B cell (primary cell): ENCODE measurements around the gene B9D2. TPM values are rescaled to one million over a fixed set of nuclear protein-coding genes. Genes with fewer than 3 reads are reported as not detected.

Source experiments
- ATAC-seq: fragments of 200-7000 bp; cut with Tn5 transposase; one replicate; pipeline ENCODE4 v1.10.0; 2021; ENCODE audit warnings: low read depth, mild to moderate bottlenecking, moderate number of reproducible peaks, moderate library complexity
- CTCF ChIA-PET: fragments of 350-600 bp; sonication (Branson Sonifier 250); formaldehyde crosslinking; loops from one replicate; lab custom pipeline; 2021; ENCODE audit warnings: antibody characterized with exemption, inconsistent platforms; lab: Charles Lee
- POLR2A ChIA-PET: fragments of 350-600 bp; sonication (Branson Sonifier 250); formaldehyde crosslinking; loops from one replicate; lab custom pipeline; 2021; ENCODE audit warnings: antibody characterized with exemption; lab: Charles Lee
- DNase-seq: peaks from one replicate; pipeline ENCODE4 v3.0.0; 2013
- H2AFZ ChIP-seq: 2 replicates; pipeline ENCODE4 v1.6.1; 2012; ENCODE audit warnings: mild to moderate bottlenecking, low read depth, low read length; ENCODE audit not compliant: insufficient read depth, poor library complexity, severe bottlenecking
- H3K27ac ChIP-seq, 2 donors: 1 replicate in 1 of 2; 2 replicates in 1 of 2; pipeline ENCODE4 v1.5.1; 2012 to 2013; ENCODE audit warnings: low read length in 2 of 2, mild to moderate bottlenecking in 2 of 2, moderate library complexity in 1 of 2
- H3K27me3 ChIP-seq, 4 experiments: fragments of 200-600 bp in 1 of 4; sonication (generic) in 1 of 4; replicated peaks in 1 of 4; 1 replicate in 2 of 4; 2 replicates in 2 of 4; pipeline versions ENCODE4 v1.6.1 to v1.7.0; 2013 to 2016; ENCODE audit warnings: low read length in 3 of 4, mild to moderate bottlenecking in 2 of 4, mixed read lengths in 1 of 4, moderate library complexity in 1 of 4; ENCODE audit not compliant: insufficient read depth in 4 of 4, control insufficient read depth in 3 of 4; ENCODE audit errors: control extremely low read depth in 1 of 4
- H3K36me3 ChIP-seq, 2 experiments: replicated peaks in 1 of 2; 1 replicate in 1 of 2; 2 replicates in 1 of 2; pipeline versions ENCODE4 v1.6.1 to v1.7.1; 2013; ENCODE audit warnings: low read length in 1 of 2; ENCODE audit not compliant: insufficient read depth in 2 of 2, control insufficient read depth in 1 of 2; ENCODE audit errors: control extremely low read depth in 1 of 2, extremely low read depth in 1 of 2
- H3K4me1 ChIP-seq, 2 donors: fragments of 200-600 bp in 1 of 2; sonication (generic) in 1 of 2; 1 replicate in 1 of 2; 2 replicates in 1 of 2; pipeline versions ENCODE4 v1.5.1 to v1.6.1; 2013 to 2017; ENCODE audit warnings: low read length in 2 of 2; ENCODE audit not compliant: control insufficient read depth in 2 of 2, insufficient read depth in 2 of 2
- H3K4me2 ChIP-seq: replicated peaks from 2 replicates; pipeline ENCODE3; 2012; ENCODE audit warnings: mild to moderate bottlenecking, low read depth, low read length; ENCODE audit not compliant: poor library complexity, severe bottlenecking
- H3K4me3 ChIP-seq, 5 experiments: fragments of 200-600 bp in 1 of 5; sonication (generic) in 1 of 5; 1 replicate in 3 of 5; 2 replicates in 2 of 5; pipeline versions ENCODE4 v1.5.1 to v1.7.0; 2011 to 2016; ENCODE audit warnings: low read length in 4 of 5, mild to moderate bottlenecking in 4 of 5, low read depth in 2 of 5, control low read depth in 1 of 5, moderate library complexity in 1 of 5; ENCODE audit not compliant: insufficient read depth in 1 of 5; ENCODE audit errors: control extremely low read depth in 1 of 5, extremely low read depth in 1 of 5
- H3K79me2 ChIP-seq: fragments of 200-600 bp; sonication (generic); one replicate; pipeline ENCODE4 v1.6.0; 2016; ENCODE audit warnings: low read length; ENCODE audit not compliant: control insufficient read depth, insufficient read depth
- H3K9ac ChIP-seq: fragments of 200-600 bp; sonication (generic); 2 replicates; pipeline ENCODE4 v1.6.1; 2017; ENCODE audit warnings: mild to moderate bottlenecking, low read length, moderate library complexity
- H3K9me3 ChIP-seq, 3 donors: one replicate each; pipeline versions ENCODE4 v1.6.1 to v1.7.1; 2013; ENCODE audit warnings: low read length in 2 of 3; ENCODE audit not compliant: control insufficient read depth in 2 of 3, insufficient read depth in 1 of 3; ENCODE audit errors: control extremely low read depth in 1 of 3
- H4K20me1 ChIP-seq: 2 replicates; pipeline ENCODE4 v1.6.0; 2012; ENCODE audit warnings: mild to moderate bottlenecking, low read length; ENCODE audit not compliant: insufficient read depth, control insufficient read depth, poor library complexity, severe bottlenecking
- H3K27ac Mint-ChIP-seq: one replicate; pipeline ENCODE4 v1.8.0; 2021; ENCODE audit warnings: mixed read lengths
- H3K27me3 Mint-ChIP-seq: one replicate; pipeline ENCODE4 v1.8.0; 2021; ENCODE audit warnings: mixed read lengths
- H3K4me1 Mint-ChIP-seq: one replicate; pipeline ENCODE4 v1.8.0; 2021; ENCODE audit warnings: mixed read lengths
- H3K4me3 Mint-ChIP-seq: one replicate; pipeline ENCODE4 v1.8.0; 2021; ENCODE audit warnings: mixed read lengths
- H3K9me3 Mint-ChIP-seq: one replicate; pipeline ENCODE4 v1.8.0; 2022; ENCODE audit warnings: mixed read lengths; ENCODE audit not compliant: insufficient read depth
- EZH2 ChIP-seq: IDR thresholded peaks from 2 replicates; pipeline ENCODE4 v1.6.1; 2012; ENCODE audit warnings: borderline replicate concordance, low read depth, mild to moderate bottlenecking, moderate library complexity, low read length; ENCODE audit not compliant: insufficient read depth, poor library complexity, severe bottlenecking
- WGBS: methylation state at CpG from one replicate; pipeline ENCODE4 v1.1.5; 2013; ENCODE audit warnings: missing lambda C conversion rate; ENCODE audit not compliant: insufficient coverage; 5-methylcytosine and 5-hydroxymethylcytosine counted together
- intact Hi-C: fragments of 100-400 bp; cut with micrococcal nuclease; formaldehyde crosslinking; loops from one replicate; pipeline ENCODE4 v1.10.0; 2022
- polyA plus RNA-seq: library from polyadenylated mRNA; depleted of rRNA; stranded (reverse); fragments of >200 nt; gene quantifications from 2 replicates; pipeline ENCODE4 v1.2.3, GENCODE V29; 2012
- total RNA-seq, 2 donors: library from RNA; stranded (reverse); fragments of 120-200 nt in 1 of 2; gene quantifications; 1 replicate in 1 of 2; 2 replicates in 1 of 2; pipeline versions ENCODE4 v1.2.3 to v1.2.4, GENCODE V29; 2013 to 2022
- TF ChIP-seq, protein P1 (sequence below): fragments of 200-600 bp; IDR thresholded peaks from one replicate; pipeline ENCODE4 v1.8.0; 2022; ENCODE audit warnings: antibody characterized with exemption, mild to moderate bottlenecking

The B9D2 gene
- total and polyA plus RNA-seq, 2 donors (not counting 1 experiment from before 2014, with no cell fraction given), result 9.9 to 17.5 TPM

DNA sequence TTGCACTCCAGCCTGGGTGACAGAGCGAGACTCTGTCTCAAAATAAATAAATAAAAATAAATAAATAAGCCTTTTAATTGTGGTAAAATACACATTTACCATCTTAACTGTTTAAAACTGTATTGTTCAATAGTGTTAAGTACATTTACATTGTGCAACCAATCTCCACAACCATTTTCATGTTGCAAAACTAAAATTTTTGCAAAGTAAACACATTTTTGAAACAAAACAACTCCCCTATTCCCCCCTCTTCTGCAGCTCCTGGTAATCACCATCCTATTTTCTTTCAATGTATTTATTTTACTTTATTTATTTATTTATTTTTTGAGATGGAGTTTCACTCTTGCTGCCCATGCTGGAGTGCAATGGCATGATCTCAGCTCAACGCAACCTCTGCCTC, 5.8 kb upstream of the B9D2 start:
- Mint-ChIP-seq H3K4me3 (no peak overlapping the region), H3K27me3 (no peaks in the 10 kb centered on the region), H3K9me3 (no peaks in the 10 kb centered on the region), H3K27ac (no peak overlapping the region), H3K4me1 (peaks cover 6% of the 10 kb centered on the region)
- Histone ChIP-seq H3K36me3 (no peaks in the 10 kb centered on the region), H3K27me3 (no peaks in the 10 kb centered on the region), H3K27ac (no peak overlapping the region), H3K4me1 (peaks cover 2 to 10% of the 10 kb centered on the region in 2 donors), H3K9me3 (no peaks in the 10 kb centered on the region), H3K9ac (no peak overlapping the region), H2AFZ (no peak overlapping the region), H4K20me1 (no peaks in the 10 kb centered on the region), H3K4me2 (no peak overlapping the region), H3K79me2 (peaks cover 40% of the 10 kb centered on the region), H3K4me3 (no peak overlapping the region)
- TF ChIP-seq EZH2, result no peak
- TF ChIP-seq, protein P1, sequence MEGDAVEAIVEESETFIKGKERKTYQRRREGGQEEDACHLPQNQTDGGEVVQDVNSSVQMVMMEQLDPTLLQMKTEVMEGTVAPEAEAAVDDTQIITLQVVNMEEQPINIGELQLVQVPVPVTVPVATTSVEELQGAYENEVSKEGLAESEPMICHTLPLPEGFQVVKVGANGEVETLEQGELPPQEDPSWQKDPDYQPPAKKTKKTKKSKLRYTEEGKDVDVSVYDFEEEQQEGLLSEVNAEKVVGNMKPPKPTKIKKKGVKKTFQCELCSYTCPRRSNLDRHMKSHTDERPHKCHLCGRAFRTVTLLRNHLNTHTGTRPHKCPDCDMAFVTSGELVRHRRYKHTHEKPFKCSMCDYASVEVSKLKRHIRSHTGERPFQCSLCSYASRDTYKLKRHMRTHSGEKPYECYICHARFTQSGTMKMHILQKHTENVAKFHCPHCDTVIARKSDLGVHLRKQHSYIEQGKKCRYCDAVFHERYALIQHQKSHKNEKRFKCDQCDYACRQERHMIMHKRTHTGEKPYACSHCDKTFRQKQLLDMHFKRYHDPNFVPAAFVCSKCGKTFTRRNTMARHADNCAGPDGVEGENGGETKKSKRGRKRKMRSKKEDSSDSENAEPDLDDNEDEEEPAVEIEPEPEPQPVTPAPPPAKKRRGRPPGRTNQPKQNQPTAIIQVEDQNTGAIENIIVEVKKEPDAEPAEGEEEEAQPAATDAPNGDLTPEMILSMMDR, result no peak
- no CpG with 5 or more reads among the region's 2 CpGs for WGBS
- POLR2A ChIA-PET, result no interaction called here
- no peak for DNase-seq
- CTCF ChIA-PET, result interaction anchor here (0.7 kb wide), 1 partner anchor 195 kb away, joined by 3 read pairs; no protein-coding TSS in a partner anchor
- intact Hi-C loops, result no loop called here
- ATAC-seq, result no peak

DNA sequence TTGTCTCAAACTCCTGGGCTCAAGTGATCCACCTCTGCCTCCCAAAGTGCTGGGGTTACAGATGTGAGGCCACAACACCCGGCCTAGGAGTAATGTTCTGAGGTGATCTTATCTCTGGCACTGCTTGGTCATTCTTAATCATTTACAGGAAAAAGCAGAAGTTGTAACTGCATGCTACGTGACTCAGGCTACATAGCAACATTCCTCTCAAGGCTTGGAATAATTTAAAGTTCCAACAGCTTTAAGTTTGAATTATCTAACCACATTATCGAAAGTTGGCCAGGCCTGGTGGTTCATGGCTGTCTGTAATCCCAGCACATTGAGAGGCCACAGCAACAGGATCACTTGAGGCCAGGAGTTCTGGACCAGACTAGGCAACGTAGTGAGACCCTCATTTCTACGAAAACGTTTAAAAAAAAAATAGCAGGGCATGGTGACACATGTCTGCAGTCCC, 3.9 kb upstream of the B9D2 start:
- no peak overlapping the region for H3K4me2 ChIP-seq
- H3K36me3 ChIP-seq, result no peaks in the 10 kb centered on the region
- intact Hi-C loops, result no loop called here
- H2AFZ ChIP-seq, result no peak overlapping the region
- WGBS, result 38% methylated on average over 6 of the region's 6 CpGs
- H3K27ac ChIP-seq, result no peak overlapping the region
- H3K9ac ChIP-seq, result no peak overlapping the region
- no peaks in the 10 kb centered on the region for H3K9me3 ChIP-seq
- H3K9me3 Mint-ChIP-seq, result no peaks in the 10 kb centered on the region
- no peak for ATAC-seq
- H3K27me3 ChIP-seq, result no peaks in the 10 kb centered on the region
- H3K4me1 Mint-ChIP-seq, result peaks cover 21% of the 10 kb centered on the region
- peaks cover 12 to 23% of the 10 kb centered on the region in 2 donors for H3K4me1 ChIP-seq
- H3K27ac Mint-ChIP-seq, result no peak overlapping the region
- peaks cover 45% of the 10 kb centered on the region for H3K79me2 ChIP-seq
- H4K20me1 ChIP-seq, result no peaks in the 10 kb centered on the region
- ChIA-PET POLR2A (interaction anchor here (0.6 kb wide), 2 partner anchors 68 to 103 kb away, joined by 3 to 6 read pairs; no protein-coding TSS in a partner anchor), CTCF (no interaction called here)
- no peak overlapping the region for H3K4me3 Mint-ChIP-seq
- DNase-seq, result no peak
- H3K4me3 ChIP-seq, result no peak overlapping the region
- TF ChIP-seq EZH2, result no peak
- TF ChIP-seq, protein P1, result no peak
- H3K27me3 Mint-ChIP-seq, result no peaks in the 10 kb centered on the region
